DMS79 treated with DMSO at 0.1 percent for 48 hours (cell line): ENCODE measurements around the gene OCA2.
A peak's percentile ranks its signal among the peaks of the same experiment; 100 is the strongest.
"Not testable (repeated sequence)": the region's sequence is repeated elsewhere in the genome, so short reads cannot be mapped to it uniquely, and the experiment has no call there.

Experiments used
- DNase-seq: peaks from one replicate; lab custom pipeline; 2025; lab: John Stamatoyannopoulos, UW

The OCA2 gene

DNA sequence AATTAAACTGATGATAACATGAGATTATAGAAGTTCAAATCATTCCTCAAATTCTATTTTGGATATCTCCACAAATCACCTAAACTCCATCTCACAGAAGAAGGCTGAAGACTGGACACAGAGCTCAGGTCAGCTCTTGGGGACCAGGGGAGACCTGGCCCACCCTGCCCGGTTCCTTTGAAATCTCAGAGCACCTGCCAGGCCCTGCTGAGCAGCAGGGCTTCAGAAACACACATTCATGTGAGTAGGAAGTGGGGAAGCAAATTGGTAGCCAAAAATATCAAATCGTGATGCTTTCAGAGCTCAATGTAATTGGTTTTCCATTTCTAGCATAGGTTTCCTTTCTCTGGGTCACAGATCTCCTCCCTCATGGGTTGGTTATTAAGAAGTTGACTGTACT, 76.2 kb downstream of the OCA2 start:
- DNase-seq = no peak

DNA sequence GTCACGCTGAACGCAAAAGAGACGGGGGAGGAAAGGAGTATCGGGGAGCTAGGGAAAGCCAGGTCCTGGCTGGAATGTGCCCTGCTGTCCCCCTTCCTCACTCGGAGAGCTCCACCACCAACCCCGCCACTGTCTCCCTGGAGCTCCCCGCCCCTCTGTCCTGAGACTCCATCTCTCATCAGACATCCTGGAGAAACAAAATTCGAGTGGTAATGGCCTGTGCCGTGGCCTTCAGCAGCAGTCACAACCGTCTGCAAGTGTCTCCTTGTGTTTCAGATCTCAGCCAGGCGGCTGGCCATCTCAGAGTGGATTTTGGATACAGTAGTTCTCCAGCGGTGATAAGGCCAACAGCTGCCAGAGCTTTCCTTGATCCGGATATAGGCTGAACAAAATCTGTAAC, 76.9 kb downstream of the OCA2 start:
- peak; percentile 16 for DNase-seq

DNA sequence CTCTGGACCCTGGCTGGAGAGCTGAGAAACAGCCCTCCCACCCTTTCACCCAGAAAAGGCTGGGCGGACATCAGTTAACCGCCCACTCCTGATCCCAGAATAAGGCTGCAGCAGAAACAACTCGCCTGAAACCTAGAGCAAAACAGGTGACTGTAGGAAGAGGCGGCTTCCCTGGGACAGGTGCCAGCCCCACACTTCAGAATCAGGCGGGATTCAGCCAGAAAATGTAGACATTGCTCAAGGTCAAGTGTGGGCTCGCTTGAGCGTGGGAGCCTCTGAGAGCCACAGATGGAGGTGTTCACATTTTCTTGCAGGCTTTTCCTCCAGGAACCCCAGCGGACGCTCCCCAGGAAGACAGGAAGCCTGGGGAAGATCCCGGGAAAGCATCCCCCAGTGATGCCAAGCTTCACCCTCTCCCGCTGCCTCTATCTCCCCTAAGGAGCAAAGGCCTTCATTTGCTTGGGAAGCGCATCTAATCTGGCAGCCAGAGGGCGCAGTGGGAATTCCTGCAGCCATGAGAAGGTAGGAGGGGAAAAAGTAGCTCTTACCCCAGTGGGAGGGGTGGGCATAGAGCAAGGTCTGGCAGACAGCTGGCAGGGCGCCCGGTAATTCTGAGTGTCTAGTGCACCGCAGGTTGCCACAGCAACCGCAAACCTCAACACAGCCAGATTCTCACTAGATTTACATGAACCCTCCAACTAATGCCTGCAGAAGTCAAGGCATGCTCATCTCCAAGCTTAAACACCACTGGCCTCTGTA, 77.7 kb downstream of the OCA2 start:
- peak; percentile 96 for DNase-seq

DNA sequence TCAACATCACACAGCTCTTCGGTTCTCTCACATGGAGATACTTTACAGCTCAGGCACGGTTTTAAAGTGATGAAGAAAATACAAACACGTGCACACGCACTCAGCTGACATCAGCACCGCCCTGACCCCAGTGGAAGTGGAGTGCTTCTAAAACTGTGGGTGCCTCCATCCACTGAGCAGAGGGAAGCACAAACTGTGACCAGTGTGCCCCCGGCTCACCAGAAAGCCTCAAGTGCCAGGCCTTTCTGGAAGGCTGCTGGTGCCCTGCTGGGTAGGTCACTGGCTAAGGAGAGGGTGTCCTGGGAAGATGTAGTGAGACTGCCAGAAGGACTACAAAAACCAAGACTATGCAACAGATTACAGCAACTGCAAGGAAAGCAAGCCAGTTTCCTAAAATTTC, 78.5 kb downstream of the OCA2 start:
- no peak for DNase-seq

DNA sequence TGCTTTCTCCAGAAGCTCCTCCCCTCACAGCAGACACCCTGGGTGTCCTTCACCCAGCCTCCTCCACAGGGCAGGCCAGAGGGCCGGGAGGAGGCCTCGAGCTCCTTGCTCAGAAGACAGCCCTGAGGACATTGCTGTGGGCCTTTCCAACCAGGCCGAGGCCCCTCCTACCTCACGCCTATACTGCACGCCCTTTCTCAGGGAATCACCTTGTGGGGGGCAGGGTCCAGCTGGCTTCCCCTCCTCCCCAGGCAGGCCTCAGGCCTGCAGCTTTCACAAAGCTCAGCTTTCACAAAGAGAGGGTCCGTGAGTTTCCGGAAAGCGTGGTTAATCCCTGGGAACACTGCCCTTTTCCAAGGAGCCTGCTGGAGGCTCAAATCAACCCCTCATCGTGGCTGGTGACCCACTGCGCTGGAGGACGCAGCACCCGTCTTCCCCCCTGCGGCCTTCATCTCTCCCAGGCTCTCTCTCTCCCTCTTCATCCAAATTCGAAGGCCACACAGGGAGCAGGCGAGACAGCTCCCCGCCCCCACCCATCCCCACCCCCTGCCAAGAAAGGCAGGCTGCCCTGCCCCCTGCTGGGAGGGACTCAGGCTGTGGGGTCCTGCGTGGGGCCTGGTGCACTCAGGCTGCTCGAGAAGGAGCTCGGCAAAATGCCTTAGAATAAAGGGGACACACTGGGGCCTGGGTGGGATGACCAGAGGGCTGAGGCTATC, 79.4 kb downstream of the OCA2 start:
- DNase-seq = no peak

GRCh38 chr15:28018291-28019044, 80.6 kb downstream of the OCA2 start:
- no peak for DNase-seq

GRCh38 chr15:28017423-28017924, 81.6 kb downstream of the OCA2 start:
- no peak for DNase-seq

DNA sequence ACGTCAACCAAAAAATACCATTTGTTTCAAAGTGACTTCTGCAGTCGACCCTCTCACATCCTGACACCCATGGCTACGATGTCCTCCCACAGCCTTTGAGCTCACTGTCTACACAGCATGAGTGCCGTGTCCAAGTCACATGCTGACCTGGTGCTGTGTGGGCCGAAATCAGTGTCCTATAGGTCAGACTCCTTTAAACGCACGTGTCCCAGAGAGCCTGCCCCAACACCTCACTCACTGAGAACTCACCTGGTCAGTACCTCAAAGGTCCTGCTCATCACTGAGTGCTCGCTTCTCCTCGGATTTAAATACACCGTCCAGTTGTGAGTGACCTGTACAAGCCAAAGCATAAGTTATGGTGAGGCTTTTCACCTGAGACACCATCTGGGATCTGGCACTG, 83.3 kb downstream of the OCA2 start:
- no peak for DNase-seq

DNA sequence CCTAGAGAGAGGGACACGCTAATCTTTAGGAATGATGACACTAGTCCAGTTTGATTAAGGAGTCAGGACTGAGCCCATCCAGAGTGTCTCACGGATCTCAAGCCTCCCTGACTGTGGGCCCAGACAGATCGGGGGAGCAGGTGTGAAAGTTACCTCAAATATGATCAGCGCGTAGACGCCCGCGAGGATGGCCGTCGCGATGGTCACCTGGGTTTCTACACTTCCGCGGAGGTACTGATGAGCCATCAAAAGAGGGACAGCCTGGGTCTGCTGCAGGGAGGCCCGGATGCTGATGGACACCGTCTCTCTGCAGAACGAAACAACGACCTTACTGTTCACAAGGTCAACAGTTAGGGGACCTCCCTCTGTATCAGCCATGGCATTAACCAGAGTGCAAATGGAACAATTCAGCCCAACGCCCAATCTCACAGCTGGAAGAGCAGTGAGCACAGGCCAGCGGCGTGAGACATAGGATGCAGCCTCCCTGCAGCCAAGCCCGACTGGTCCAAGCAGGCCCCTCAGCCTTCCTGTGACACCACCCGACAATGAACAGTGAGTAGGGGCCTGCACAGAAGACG, 84.4 kb downstream of the OCA2 start:
- no peak for DNase-seq

- DNase-seq = no peak
Observed at GRCh38 chr15:28013976-28014375, 85.1 kb downstream of the OCA2 start.

GRCh38 chr15:28013480-28013879, 85.6 kb downstream of the OCA2 start:
- DNase-seq = no peak

GRCh38 chr15:28012231-28012630, 86.9 kb downstream of the OCA2 start:
- no peak for DNase-seq

GRCh38 chr15:28008175-28008574, 90.9 kb downstream of the OCA2 start:
- DNase-seq = not testable (repeated sequence)

DNA sequence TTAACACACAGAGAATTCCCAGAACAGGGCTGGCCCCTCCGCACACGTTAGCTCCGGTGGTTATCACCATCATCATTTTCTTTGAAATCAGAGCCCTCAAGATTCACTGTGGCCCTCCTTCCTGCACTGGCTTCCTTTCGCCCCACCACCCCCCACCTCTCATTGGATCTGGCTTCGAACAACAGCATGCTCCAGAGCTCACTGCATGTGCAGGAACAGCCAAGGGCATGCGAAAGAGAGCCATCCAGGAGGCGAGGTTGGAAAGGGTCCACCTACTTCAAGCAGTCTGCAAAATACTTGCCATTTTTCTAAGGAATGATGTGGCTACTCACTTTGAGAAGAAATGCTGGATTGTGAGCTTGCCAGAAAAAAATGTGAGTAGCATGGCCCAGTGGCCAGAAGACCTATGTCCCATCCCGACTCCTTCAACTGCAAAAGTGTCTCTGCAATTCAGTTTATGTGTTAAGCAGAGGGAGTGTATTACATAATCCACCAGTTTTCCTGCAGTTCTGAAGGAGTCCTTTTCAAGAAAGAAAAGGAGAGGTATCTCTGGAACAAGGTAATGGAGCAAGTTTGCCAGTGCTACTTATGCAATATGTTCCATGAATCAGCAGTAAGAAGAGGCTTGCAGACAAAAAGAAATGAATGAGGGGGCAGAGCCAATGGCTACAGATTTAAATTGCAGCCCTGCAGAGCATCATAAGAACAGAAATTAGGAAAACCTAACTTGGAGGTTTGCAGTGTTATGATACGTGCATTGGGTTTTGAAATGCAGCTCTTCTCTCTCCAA, 92.8 kb downstream of the OCA2 start:
- no peak for DNase-seq

GRCh38 chr15:28005004-28005527, 94.0 kb downstream of the OCA2 start:
- DNase-seq = no peak

- DNase-seq = no peak
Observed at GRCh38 chr15:28004143-28005003, 94.7 kb downstream of the OCA2 start.

DNA sequence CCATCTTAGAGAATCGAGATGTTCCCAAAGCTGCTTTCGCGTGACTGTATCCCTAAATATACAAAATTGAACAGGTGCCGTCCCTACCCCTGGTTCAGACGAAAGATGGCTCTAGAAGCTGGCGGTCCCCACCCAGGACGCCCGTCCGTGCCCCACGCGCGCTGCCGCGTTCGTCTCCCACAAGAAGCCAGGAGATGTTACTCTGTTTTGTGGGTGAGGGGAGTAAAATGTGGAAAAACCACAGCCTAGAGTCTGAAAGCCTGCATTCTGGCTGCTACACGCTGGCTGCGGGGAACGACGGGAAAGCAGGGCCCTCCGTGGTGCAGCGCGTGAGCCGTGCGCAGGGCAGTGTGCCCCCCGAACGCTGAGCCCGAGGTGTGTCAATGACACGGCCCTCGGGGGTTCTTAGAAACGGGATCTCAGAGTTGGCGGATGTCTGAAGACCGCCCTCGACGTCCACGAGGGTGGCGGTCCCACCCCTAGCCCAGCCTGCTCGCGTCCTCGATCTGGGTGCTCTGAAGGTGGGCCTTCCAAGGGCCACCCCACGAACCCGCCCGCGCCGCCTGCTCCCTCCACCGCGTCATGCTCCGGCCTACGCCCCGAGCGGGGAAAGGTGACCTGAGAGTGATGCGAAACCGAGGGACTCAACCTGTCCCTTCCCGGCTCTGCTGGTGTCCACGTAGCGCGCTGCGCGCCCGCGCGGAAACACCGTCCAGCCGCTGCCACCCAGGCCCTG, 95.6 kb downstream of the OCA2 start:
- no peak for DNase-seq

DNA sequence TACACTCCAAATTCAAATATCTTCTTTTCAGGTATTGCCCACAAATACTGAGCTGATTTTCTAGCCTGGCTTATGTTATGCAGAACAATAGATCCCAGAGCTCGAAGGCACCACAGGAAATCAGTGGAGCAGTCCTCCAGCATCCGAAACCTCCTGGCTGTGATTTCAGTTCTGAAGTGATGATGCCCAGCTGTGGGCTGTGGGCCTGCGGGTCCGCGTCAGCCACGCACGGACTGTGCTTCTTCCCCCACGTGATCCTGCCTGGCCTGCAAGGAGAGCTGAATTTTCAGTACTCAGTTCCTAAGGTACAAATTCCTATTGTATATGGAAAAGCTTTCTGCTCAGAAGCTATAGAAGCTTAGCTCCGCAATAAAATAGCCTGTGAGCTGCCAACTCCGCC, 96.2 kb downstream of the OCA2 start:
- DNase-seq = no peak

- no peak for DNase-seq
Observed at GRCh38 chr15:28002136-28002861, 96.8 kb downstream of the OCA2 start.
